Measurements from ENCODE around the gene GRB7.
"Not testable (repeated sequence)": the region's sequence is repeated elsewhere in the genome, so short reads cannot be mapped to it uniquely, and the experiment has no call there.

Gene GRB7

DNA sequence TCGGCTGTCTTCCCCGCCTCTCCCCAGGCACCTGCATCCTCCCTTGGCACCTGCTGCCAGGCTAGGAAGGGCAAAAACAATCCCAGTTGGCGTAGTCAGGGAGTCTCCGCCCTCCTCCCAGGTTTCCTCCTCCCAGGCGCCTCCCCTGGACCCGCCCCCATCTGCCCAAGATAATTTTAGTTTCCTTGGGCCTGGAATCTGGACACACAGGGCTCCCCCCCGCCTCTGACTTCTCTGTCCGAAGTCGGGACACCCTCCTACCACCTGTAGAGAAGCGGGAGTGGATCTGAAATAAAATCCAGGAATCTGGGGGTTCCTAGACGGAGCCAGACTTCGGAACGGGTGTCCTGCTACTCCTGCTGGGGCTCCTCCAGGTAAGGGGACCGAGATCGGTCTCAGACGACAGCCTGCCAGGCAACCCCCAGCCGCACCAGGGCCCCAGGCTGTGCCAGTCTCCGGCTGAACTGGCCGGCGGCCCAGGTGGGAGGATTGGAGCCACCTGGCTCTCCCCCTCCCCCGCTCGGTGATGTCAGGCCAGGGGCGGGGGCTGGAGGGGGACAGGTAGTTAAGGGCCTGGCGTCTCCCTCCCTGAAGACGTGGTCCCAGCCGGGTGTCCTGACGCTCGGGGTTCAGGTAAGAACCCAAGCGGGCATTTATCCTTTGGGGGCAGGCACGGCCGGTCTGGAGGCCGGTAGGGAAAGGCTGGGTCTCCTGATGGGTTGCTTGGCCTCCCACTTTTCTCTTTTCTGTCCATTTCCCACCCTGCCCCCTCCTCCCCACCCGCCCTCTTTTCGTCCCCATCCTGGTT lies at the start of gene GRB7:
GRB7 (plus strand) TSS at position 179 of the 808 bp plus-strand sequence. CDS start 4,364 bp downstream, outside the sequence.
- DNase-seq (ENCODE audit: low read depth), result no peak

DNA sequence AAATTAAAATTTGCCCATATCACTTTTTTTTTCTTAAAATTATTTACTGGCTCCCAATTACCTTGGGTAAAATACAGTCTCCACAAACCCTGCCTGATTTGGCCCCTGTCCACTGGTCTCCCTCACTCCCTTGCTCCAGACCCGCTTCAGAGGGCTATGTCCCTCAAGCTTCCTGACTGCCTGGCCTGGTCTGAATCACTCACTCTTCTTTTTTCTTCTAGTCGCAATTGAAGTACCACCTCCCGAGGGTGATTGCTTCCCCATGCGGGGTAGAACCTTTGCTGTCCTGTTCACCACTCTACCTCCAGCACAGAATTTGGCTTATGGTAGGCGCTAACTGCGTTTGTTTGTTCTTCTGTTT lies 49.3 kb upstream of the GRB7 start:
- DNase-seq (ENCODE audit: low read depth), result no peak

DNA sequence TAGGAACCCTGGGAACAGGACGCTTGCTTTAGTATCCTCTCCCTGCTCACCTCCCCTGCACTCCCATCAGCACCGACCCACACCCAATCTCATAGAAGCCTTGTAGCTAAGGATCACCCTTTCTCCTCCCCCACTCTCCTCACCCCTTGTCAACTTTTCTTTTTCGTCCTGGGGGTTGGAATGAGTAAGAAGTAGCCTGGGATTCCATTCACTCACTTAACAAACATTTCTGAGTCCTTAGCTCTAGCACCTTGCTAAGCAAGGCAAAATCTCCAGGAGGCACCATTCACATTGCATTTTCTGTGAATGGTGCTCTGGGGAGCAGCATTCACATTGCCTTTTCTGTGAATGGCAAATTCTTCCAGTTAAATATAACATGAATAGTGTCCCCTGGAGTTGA lies 48.8 kb upstream of the GRB7 start:
- DNase-seq (ENCODE audit: low read depth), result no peak

DNA sequence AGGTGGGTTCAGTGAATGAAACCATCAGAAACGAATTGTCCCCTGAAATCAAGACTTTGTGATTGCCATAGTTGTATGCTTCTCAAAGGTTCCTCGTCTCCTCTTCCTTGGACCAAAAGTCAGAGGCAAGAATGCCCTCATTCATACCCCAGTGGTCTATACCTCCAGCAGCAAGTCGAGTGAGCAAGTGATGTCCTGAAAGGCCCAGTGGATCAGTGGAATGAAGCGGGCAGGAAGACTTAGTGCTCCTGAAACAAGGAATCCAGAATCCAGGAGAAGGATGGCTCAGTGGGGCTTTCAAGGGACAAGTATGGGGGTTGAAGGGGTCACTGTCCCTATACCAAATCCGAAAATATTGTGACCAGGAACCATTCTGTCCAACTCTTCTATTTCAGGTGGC lies 43.1 kb upstream of the GRB7 start:
- no peak for DNase-seq (ENCODE audit: low read depth)

DNA sequence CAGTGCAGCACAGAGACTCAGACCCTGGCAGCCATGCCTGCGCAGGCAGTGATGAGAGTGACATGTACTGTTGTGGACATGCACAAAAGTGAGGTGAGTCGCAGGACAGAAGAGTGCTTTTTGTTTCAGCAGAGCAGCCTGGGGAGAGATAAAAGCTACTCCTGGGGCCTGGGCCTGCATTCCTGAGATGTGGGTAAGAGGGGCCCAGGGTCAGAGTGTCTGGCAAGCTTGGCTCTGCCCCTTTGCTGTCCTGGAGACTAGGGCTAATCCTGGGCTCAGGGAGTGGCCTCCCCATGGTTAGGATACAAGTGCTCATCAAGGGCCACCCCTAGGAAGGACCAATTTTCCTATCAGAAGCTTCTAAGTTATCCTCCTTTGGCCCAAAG lies 42.7 kb upstream of the GRB7 start:
- no peak for DNase-seq (ENCODE audit: low read depth)

DNA sequence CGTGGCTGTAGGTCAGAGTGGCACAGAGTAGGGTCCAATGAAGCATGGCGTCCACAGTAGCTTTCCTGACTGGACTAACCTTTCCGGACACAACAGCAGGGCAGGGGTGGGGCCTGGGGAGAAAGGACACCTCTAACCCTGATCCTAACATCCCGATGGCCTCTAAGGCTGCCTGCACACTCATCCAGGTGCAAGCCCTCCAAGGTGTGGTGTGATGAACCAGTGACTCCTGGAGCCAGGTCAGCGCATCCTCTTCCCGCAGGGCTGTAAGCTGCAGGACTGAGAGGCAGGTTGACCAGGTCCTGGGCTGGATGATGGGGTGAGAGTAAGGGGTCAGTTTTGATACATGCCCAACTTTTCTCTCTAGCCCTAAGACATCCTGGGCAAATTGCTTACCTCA lies 41.0 kb upstream of the GRB7 start:
- no peak for DNase-seq (ENCODE audit: low read depth)

DNA sequence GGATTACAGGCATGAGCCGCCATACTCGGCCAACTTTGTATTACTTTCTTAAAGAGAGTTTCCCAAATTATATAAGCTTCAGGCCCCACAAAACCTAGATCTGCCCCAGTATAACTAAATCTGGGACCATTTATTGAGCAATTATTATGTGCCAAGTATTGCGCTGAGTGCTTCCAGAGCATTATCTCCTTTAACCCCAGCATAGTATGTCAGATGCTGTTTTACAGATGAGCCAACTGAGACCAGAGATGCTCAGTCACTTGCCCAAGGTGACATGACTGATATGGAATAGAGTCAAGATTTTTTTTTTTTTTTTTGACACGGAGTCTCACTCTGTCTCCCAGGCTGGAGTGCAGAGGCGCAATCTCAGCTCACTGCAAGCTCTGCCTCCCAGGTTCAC lies 39.8 kb upstream of the GRB7 start:
- DNase-seq (ENCODE audit: low read depth), result no peak

DNA sequence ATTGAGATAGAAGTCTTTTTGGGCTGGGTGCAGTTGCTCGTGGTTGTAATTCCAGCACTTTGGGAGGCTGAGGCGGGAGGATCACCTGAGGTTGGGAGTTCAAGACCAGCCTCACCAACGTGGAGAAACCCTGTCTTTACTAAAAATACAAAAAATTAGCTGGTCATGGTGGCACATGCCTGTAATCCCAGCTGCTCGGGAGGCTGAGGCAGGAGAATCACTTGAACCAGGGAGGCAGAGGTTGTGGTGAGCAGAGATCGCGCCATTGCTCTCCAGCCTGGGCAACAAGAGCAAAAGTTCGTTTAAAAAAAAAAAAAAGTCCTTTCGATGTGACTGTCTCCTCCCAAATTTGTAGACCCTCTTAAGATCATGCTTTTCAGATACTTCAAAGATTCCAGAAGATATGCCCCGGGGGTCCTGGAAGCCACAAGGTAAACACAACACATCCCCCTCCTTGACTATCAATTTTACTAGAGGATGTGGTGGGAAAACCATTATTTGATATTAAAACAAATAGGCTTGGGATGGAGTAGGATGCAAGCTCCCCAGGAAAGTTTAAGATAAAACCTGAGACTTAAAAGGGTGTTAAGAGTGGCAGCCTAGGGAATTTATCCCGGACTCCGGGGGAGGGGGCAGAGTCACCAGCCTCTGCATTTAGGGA lies 38.5 kb upstream of the GRB7 start:
- not testable (repeated sequence) for DNase-seq (ENCODE audit: low read depth)

DNA sequence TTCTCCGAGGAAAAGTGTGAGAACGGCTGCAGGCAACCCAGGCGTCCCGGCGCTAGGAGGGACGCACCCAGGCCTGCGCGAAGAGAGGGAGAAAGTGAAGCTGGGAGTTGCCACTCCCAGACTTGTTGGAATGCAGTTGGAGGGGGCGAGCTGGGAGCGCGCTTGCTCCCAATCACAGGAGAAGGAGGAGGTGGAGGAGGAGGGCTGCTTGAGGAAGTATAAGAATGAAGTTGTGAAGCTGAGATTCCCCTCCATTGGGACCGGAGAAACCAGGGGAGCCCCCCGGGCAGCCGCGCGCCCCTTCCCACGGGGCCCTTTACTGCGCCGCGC lies 38.0 kb upstream of the GRB7 start, which contains the start of gene ERBB2:
ERBB2 (plus strand) TSS at position 247 of the 330 bp plus-strand sequence. CDS start 175 bp downstream, outside the sequence.
- DNase-seq (ENCODE audit: low read depth), result peak; percentile 66

DNA sequence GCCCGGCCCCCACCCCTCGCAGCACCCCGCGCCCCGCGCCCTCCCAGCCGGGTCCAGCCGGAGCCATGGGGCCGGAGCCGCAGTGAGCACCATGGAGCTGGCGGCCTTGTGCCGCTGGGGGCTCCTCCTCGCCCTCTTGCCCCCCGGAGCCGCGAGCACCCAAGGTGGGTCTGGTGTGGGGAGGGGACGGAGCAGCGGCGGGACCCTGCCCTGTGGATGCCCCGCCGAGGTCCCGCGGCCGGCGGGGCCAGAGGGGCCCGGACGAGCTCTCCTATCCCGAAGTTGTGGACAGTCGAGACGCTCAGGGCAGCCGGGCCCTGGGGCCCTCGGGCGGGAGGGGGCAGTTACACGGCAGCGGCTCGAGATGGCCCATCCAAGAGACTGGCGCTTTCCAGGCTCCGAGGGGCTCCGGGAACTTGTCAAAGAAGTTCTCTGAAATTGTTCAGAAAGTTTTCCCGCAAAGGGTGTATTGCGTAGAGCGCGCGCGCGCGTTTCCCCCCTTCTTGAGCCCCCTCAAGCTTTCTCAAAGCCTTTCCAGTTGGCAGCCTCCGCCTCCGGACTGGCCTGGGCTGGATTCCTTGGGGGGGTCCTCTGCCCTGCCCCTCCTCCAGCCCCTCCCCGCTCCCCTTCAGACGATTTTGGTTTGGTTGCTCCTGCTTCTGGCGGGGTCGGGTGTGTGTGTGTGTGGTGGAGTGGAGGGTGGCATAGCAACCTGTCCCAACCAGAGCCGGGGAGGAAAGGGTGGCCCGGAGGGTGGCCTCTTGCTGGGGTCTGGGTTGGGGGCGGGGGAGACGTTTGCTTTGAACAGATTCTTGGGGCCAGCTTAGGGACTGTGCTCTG lies 37.4 kb upstream of the GRB7 start:
- DNase-seq (ENCODE audit: low read depth), result no peak

DNA sequence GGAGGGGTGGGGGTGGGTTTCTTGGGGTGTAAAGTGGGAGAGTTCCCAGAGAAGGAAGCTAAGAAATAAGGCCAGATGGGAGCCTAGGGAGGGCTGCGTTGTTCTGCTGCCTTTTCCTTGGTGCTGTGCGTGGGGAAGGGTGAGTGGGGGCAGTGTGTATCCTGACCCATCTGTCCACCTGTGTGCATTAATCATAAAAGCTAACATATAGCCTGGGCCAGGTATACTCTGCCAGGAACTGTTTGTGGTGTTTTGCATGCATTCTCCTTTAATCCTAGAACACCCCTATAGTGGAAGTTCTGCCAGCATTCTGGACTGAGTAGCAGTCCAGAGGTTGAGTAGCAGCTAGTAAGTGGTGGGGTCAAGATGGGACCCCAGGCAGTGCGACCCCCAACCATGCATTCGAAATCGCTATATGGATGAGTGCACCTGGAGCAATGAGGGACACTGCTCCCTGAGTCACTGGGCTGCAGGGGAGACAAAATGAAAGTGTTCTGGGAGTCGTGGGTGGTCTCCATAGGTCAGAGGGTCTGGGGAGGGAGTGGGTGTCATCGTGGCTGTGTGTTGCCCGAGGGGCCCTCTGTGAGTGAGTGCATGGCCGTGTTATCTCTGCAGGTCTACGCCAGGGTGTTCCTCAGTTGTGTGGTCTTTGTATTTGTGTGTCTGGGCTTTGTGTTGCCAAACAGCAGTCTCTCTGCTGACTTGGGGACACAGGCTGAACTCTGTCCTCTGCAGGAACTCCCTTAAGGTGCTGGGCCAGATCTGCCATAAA lies 36.5 kb upstream of the GRB7 start:
- no peak for DNase-seq (ENCODE audit: low read depth)

DNA sequence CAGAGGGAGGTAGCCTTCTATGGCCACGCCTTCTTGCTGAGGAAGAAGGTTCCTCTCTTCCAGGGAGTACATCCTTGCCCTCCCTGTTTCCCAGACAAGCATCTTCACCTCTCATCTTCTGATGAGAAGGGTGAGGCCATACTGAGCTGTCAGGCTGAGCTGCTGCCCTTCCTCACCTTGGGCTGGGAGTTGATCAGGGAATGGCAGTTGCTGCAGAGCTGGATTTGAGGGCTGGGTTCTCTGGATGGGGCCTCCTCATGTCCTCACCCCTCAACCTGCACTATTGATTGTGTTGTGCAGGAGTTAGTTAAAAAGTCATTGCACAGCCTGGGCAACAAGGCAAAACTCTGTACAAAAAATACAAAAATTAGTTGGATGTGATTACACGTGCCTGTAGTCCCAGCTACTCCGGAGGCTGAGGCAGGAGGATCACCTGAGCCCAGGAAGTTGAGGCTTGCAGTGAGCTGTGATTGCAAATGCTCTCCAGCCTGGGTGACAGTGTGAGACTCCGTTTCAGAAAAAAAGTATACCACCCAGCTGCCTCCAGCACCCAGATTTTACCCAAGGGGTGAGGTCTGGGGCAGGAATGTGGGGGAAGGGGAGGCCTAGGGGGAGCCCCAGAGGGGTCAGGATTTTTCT lies 35.8 kb upstream of the GRB7 start:
- no peak for DNase-seq (ENCODE audit: low read depth)

DNA sequence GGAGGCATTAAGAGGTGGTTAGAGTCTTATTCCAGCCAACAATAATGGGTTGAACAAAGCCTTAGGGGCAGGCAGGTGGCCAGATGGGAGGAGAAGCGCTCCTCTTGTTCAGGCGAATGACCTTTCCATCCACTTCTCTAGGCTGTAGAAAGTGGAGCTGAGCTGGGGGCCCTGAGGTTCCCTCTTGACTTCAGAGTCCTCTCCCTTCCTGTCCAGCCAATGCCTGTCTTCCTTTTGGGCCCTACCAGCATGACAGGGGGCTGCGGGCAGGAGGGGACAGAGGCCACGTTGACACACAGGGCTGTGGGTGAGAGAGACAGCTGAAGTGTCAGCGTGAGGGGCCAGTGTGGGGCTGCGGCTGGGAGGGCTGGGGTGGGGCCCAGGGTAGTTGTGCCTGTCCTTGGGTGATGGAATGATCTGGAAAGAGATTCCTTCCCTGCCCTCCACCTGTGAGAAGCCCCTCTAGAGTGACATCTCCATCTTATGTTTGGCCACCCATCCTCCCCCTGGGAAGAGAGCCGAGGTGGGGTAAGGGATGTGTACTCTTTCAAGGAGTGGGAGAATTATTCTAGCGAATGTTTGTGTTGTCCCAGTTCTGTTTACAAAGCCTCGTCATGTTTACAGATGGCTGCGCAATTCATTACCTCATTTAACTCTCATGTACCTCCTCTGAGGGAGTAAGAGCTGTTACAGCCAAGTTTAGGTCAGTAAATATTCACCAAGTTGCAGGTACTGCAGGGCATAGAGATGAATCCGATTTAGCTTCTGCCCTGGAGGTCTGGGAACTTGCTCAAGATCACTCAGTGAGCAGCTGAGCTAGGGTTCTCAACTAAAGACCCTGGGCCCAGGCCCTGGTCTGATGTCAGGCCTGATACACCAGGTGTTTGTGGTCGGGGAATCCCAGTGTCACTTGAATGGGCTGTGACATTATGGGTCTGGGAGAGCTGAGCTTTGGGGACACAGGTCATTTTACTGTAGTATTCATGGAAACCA lies 34.5 kb upstream of the GRB7 start:
- no peak for DNase-seq (ENCODE audit: low read depth)

DNA sequence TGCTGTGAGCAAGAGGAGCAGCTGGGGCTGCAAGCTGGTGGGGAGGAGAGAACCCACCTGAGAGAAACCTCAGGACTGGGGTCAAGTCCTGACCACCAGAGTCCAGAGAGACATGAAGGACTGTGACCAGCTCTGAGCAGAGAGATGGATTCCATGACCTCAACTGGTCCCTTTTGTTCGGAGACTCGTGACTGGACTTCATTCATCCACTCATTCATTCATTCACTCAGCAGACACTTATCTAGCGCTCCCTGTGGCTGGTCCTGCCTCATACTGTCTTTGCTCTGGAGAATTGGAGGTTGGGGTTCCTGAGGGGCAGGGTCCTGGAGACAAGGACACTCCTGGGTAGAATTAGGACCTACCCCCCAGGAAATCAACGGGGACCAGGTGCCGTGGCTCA lies 33.8 kb upstream of the GRB7 start:
- DNase-seq (ENCODE audit: low read depth), result no peak

DNA sequence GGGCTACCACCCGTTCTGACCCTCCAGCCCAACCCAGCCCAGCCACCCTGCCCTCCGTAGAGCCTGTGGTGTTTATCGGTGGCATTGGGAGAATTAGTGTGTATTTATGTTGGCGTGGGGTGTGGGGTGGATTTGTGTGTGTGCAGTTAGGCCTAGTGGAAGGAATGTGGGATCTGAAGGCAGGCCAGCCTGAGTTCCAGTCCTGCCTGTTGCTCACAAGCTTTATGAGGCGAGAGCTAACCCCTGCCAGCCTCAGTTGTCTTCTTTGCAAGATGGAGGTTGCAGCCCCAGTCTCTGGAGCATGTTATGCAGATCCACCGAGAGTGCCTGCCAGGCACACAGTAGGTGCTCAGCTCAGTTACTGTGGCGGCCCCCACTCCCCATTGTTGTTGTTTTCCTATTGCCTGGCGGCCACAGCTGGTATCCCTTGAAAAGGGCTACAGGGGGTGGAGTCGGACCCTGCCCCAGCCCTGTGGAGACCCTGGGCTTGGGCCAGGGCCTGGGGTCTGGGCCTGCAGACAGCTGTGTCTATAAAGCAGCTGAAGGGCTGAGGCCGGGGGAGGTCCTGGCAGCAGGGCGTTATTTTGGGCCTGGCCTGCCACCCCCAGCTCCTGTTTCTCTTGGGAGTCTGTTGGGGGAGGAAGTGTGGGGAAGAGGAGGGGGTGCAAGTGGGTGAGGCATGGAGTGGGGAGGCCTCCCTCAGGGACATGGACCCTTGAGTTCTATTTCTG lies 32.8 kb upstream of the GRB7 start:
- DNase-seq (ENCODE audit: low read depth), result no peak

DNA sequence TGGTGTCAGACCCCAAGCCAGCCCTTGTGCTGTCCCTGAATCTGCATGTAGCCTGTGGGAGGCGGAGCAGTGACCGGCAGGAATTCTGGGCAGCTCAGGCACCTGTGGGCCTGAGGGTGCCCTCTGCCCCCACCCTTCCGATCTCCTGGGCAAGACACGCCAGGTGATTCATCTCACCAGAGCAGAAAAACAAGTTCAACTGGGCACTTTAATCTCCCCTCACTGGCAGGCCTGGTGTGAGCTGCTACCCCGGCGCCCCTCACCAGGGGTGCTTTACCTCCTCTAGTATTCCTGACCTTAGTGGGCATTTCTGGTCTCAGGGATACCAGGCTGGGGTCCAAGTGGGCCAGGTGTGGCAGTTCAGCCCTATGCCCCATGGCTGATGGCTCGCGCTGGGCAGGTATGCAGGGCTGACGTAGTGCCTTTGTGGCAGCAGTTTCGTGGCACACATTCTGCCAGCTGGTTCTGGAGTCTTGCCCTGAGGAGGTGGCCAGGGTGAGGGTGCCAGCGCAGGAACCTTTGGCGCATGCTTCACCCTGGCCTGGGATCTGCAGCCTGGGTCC lies 31.9 kb upstream of the GRB7 start:
- no peak for DNase-seq (ENCODE audit: low read depth)

DNA sequence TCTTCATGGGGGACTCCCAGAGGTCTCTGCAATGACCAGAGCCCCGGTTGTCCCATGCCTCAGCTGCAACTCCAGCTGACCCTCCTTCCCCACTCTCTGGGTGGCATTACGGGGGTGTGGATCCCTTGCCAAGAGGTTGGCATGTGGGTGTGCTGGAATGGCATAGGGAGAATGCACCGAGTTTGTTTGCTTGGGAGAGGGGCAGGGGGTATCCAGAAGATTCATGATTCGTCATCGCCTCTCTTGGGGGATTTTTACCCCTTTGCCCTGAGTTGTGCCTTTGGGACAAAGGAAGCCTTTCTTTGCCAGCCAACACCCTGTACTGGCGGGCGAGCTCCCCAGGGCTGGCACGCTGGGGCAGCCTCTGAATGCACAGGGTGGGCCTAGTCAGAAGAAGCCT lies 31.4 kb upstream of the GRB7 start:
- DNase-seq (ENCODE audit: low read depth), result no peak

DNA sequence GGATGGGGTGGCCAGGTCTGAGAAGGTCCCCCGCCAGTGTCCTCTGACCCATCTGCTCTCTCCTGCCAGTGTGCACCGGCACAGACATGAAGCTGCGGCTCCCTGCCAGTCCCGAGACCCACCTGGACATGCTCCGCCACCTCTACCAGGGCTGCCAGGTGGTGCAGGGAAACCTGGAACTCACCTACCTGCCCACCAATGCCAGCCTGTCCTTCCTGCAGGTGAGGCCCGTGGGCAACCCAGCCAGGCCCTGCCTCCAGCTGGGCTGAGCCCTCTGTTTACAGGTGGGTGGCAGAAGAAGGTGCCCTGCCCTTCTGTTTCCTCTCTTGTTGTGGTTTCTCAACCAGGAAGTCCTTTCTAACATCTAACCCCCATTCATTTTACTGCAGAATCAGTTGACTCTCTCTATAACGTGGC lies 30.8 kb upstream of the GRB7 start:
- DNase-seq (ENCODE audit: low read depth), result no peak

DNA sequence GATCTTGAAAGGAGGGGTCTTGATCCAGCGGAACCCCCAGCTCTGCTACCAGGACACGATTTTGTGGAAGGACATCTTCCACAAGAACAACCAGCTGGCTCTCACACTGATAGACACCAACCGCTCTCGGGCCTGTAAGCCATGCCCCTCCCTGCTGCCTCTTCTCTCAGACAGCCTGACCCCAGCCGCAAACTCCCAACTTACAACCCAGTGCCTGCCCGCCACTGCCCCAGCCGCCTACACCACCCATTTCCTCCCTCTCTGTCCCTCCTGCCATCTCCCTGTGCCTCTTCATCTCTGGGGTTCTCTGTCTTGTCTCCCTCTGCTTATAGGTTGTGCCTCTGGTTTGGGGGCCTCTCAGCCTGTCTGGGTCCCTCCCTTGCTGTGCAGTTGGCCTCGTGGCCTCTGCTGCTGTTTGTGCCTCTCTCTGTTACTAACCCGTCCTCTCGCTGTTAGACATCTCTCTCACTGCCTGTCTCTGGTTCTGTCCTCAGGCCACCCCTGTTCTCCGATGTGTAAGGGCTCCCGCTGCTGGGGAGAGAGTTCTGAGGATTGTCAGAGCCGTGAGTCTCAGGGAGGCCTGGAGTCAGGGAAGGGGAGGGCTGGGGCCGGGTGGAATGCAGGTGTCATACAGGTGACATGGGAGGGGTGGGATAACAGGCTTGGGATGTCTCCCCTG lies 28.3 kb upstream of the GRB7 start:
- DNase-seq (ENCODE audit: low read depth), result no peak

Measured in stromal cell of bone marrow (primary cell).